Osteoblast (primary cell): ENCODE measurements around the gene EPAS1. TPM values are rescaled to one million over a fixed set of nuclear protein-coding genes. Genes with fewer than 3 reads are reported as not detected.

Experiments used
- DNase-seq: peaks from one replicate; pipeline ENCODE4 v3.0.0; 2011; ENCODE audit warnings: low spot score, mixed read lengths; ENCODE audit not compliant: insufficient read length; ENCODE audit errors: missing footprints
- H2AFZ ChIP-seq: 2 replicates; pipeline ENCODE4 v1.6.0; 2011; ENCODE audit warnings: mild to moderate bottlenecking, low read length
- H3K27ac ChIP-seq: 2 replicates; pipeline ENCODE4 v1.5.1; 2011; ENCODE audit warnings: mild to moderate bottlenecking, low read depth, low read length, moderate library complexity
- H3K27me3 ChIP-seq: 2 replicates; pipeline ENCODE4 v1.6.0; 2012; ENCODE audit warnings: mild to moderate bottlenecking, control low read depth, inconsistent platforms, low read length, moderate library complexity; ENCODE audit not compliant: insufficient read depth
- H3K36me3 ChIP-seq: 2 replicates; pipeline ENCODE4 v1.5.1; 2011; ENCODE audit warnings: mild to moderate bottlenecking, low read length, control low read depth, moderate library complexity; ENCODE audit not compliant: insufficient read depth
- H3K4me1 ChIP-seq: 2 replicates; pipeline ENCODE4 v1.5.1; 2011; ENCODE audit warnings: mild to moderate bottlenecking, low read length, control low read depth, moderate library complexity; ENCODE audit not compliant: insufficient read depth
- H3K4me2 ChIP-seq: 2 replicates; pipeline ENCODE4 v1.6.0; 2011; ENCODE audit warnings: mild to moderate bottlenecking, low read length; ENCODE audit not compliant: insufficient read depth
- H3K4me3 ChIP-seq: fragments of 200-600 bp; sonication (generic); 3 replicates; pipeline ENCODE4 v1.5.1; 2012; ENCODE audit warnings: mild to moderate bottlenecking, low read length, inconsistent platforms; ENCODE audit not compliant: insufficient read depth
- H3K79me2 ChIP-seq: 2 replicates; pipeline ENCODE4 v1.6.0; 2012; ENCODE audit warnings: mild to moderate bottlenecking, low read length, control low read depth, inconsistent platforms; ENCODE audit not compliant: insufficient read depth
- H3K9me3 ChIP-seq: 2 replicates; pipeline ENCODE4 v1.5.1; 2011; ENCODE audit warnings: low read depth, low read length, control low read depth
- H4K20me1 ChIP-seq: 2 replicates; pipeline ENCODE4 v1.6.0; 2012; ENCODE audit warnings: mild to moderate bottlenecking, low read length, control low read depth; ENCODE audit not compliant: insufficient read depth
- total RNA-seq: library from RNA; depleted of rRNA; stranded (reverse); fragments of >200 nt; gene quantifications from 2 replicates; pipeline ENCODE4 v1.2.3, GENCODE V29; 2012
- TF ChIP-seq, protein P1 (sequence below): IDR thresholded peaks from 2 replicates; pipeline ENCODE4 v1.5.1; 2011; ENCODE audit warnings: mild to moderate bottlenecking, low read depth, low read length, moderate library complexity; ENCODE audit errors: extremely low read depth

Gene EPAS1
- total RNA-seq, 1 donor = 260 TPM

DNA sequence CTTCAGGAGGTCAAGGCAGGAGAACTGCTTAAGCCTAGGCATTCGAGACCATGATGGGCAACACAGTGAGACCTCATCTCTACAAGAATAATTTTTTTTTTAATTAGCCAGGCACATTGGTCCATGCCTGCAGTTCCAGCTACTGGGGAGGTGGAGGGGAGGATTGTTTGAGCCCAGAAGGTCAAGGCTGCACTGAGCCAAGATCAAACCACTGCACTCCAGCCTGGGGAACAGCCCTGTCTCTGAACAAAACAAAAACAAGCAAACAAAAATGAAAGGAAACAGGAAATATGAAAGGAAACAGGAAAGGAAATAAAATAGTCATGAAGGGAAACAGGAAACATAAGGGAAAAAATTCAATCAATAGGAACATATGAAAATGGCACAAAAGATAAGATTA, 117.5 kb downstream of the EPAS1 start:
- DNase-seq = no peak

DNA sequence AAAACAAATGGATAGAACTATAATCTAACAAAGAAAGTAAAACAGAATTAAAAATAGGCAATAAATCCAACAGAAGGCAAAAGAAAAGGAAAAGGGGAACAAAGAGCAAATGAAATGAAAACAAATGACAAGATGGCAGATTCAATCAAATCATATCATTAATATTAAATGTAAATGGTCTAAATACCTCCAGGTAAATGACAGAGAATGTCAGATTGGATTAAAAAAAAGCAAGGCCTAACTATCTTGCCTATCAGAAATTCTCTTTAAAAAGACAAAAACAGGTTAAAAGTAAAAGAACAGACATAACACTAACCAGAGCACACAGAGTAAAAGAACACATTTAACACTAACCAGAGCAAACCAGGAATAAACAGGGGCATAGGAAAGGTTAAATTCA, 119.1 kb downstream of the EPAS1 start:
- no peak overlapping the region for H3K4me3 ChIP-seq
- H3K79me2 ChIP-seq = no peaks in the 10 kb centered on the region
- TF ChIP-seq, protein P1, sequence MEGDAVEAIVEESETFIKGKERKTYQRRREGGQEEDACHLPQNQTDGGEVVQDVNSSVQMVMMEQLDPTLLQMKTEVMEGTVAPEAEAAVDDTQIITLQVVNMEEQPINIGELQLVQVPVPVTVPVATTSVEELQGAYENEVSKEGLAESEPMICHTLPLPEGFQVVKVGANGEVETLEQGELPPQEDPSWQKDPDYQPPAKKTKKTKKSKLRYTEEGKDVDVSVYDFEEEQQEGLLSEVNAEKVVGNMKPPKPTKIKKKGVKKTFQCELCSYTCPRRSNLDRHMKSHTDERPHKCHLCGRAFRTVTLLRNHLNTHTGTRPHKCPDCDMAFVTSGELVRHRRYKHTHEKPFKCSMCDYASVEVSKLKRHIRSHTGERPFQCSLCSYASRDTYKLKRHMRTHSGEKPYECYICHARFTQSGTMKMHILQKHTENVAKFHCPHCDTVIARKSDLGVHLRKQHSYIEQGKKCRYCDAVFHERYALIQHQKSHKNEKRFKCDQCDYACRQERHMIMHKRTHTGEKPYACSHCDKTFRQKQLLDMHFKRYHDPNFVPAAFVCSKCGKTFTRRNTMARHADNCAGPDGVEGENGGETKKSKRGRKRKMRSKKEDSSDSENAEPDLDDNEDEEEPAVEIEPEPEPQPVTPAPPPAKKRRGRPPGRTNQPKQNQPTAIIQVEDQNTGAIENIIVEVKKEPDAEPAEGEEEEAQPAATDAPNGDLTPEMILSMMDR = no peak

More for the DNA sequence above, 117.5 kb downstream of the EPAS1 start:
- no peak overlapping the region for H2AFZ ChIP-seq
- H3K36me3 ChIP-seq = no peaks in the 10 kb centered on the region
- no peaks in the 10 kb centered on the region for H3K4me1 ChIP-seq
- TF ChIP-seq, protein P1 = no peak
- no peaks in the 10 kb centered on the region for H3K27me3 ChIP-seq
- H3K79me2 ChIP-seq = no peaks in the 10 kb centered on the region
- no peak overlapping the region for H3K4me3 ChIP-seq
- no peak overlapping the region for H3K27ac ChIP-seq
- no peaks in the 10 kb centered on the region for H3K9me3 ChIP-seq
- no peak overlapping the region for H3K4me2 ChIP-seq
- no peaks in the 10 kb centered on the region for H4K20me1 ChIP-seq

DNA sequence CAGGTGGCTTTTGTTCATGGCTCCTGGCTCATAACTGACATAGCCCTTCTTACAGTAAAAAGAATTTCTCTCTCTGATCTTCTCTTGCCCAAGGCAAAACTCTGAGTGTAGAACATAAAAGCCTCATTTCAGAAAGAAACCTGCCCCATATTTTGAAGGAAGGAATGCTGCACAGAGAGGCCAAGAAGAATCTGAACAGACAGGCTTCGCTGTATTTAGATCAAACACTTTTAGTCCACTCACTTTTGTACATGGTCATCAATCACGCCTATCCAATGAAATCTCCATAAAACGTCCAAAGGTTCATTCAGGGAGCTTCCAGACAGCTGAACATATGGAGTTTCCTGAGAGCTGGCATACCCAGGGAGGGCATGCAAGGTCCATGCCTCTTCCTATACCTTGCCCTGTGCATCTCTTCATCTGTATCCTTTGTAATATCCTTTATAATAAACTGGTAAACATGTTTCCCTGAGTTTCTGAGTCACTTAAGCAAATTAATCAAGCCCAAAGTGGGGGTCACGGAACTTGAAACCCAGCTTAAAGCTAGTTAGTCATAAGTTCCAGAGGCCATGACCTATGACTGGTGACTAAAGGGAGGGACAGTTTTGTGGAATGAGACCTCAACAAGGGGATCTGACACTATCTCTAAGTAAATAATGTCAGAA, 119.7 kb downstream of the EPAS1 start:
- TF ChIP-seq, protein P1 = no peak
- Histone ChIP-seq H3K4me3 (no peak overlapping the region), H3K4me1 (no peaks in the 10 kb centered on the region), H3K27me3 (no peaks in the 10 kb centered on the region), H3K4me2 (no peak overlapping the region), H2AFZ (no peak overlapping the region), H3K79me2 (no peaks in the 10 kb centered on the region), H3K27ac (no peak overlapping the region), H3K9me3 (no peaks in the 10 kb centered on the region), H4K20me1 (no peaks in the 10 kb centered on the region), H3K36me3 (no peaks in the 10 kb centered on the region)
- no peak for DNase-seq

More for the DNA sequence above, 119.1 kb downstream of the EPAS1 start:
- H3K36me3 ChIP-seq = no peaks in the 10 kb centered on the region
- H4K20me1 ChIP-seq = no peaks in the 10 kb centered on the region
- no peak overlapping the region for H2AFZ ChIP-seq
- no peak overlapping the region for H3K27ac ChIP-seq
- H3K4me2 ChIP-seq = no peak overlapping the region
- H3K27me3 ChIP-seq = no peaks in the 10 kb centered on the region
- no peaks in the 10 kb centered on the region for H3K4me1 ChIP-seq
- no peaks in the 10 kb centered on the region for H3K9me3 ChIP-seq
- no peak for DNase-seq

DNA sequence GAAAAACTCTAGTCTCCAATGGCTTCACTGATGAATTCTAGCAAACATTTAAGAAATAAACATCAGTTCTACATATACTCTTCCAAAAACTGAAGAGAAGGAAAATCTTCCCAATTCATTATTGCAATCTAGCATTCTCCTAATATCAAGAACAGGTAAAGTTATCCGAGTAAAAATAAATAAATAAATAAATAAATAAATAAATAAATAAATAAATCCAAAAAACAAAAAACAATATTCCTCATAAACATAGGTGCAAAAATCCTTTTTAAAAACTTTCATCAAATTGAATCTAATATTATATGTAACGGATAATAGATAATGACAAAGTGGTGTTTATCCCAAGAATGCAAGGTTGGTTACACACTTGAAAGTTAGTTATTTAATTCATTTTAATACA, 123.7 kb downstream of the EPAS1 start:
- no peak overlapping the region for H2AFZ ChIP-seq
- H3K4me2 ChIP-seq = no peak overlapping the region
- H3K36me3 ChIP-seq = no peaks in the 10 kb centered on the region
- no peaks in the 10 kb centered on the region for H3K27me3 ChIP-seq
- no peak for DNase-seq
- TF ChIP-seq, protein P1 = no peak
- H3K79me2 ChIP-seq = no peaks in the 10 kb centered on the region
- H3K4me3 ChIP-seq = no peak overlapping the region
- no peak overlapping the region for H3K27ac ChIP-seq
- no peaks in the 10 kb centered on the region for H4K20me1 ChIP-seq
- H3K9me3 ChIP-seq = no peaks in the 10 kb centered on the region
- H3K4me1 ChIP-seq = no peaks in the 10 kb centered on the region
